Medulla oblongata (tissue), 1 donor: Measurements from ENCODE around the gene KDELR3.

Source experiments
- DNase-seq: peaks from one replicate; pipeline ENCODE4 v3.0.0-alpha.2; 2015; ENCODE audit errors: extremely low spot score

KDELR3 gene

GRCh38 chr22:38440747-38441350 lies 27.0 kb upstream of the KDELR3 start:
- DNase-seq = no peak

GRCh38 chr22:38441620-38442287 lies 26.1 kb upstream of the KDELR3 start:
- no peak for DNase-seq

GRCh38 chr22:38442967-38443627 lies 24.8 kb upstream of the KDELR3 start:
- DNase-seq = no peak

GRCh38 chr22:38443628-38444521 lies 24.0 kb upstream of the KDELR3 start:
- DNase-seq = no peak

GRCh38 chr22:38444783-38445182 lies 23.1 kb upstream of the KDELR3 start:
- DNase-seq = no peak

GRCh38 chr22:38446018-38446601 lies 21.8 kb upstream of the KDELR3 start:
- no peak for DNase-seq

- DNase-seq = no peak
Measured at GRCh38 chr22:38448945-38449745, 18.8 kb upstream of the KDELR3 start.

- DNase-seq = no peak
Measured at GRCh38 chr22:38449776-38450175, 18.1 kb upstream of the KDELR3 start.

- no peak for DNase-seq
Measured at GRCh38 chr22:38450234-38450797, 17.6 kb upstream of the KDELR3 start.

GRCh38 chr22:38451404-38451803 lies 16.5 kb upstream of the KDELR3 start:
- no peak for DNase-seq

GRCh38 chr22:38451864-38452263 lies 16.0 kb upstream of the KDELR3 start:
- no peak for DNase-seq

GRCh38 chr22:38452373-38453065 lies 15.4 kb upstream of the KDELR3 start:
- DNase-seq = no peak

- no peak for DNase-seq
Measured at GRCh38 chr22:38453066-38453672, 14.7 kb upstream of the KDELR3 start.

- no peak for DNase-seq
Measured at GRCh38 chr22:38453996-38454352, 13.9 kb upstream of the KDELR3 start.

- no peak for DNase-seq
Measured at GRCh38 chr22:38454353-38455075, 13.4 kb upstream of the KDELR3 start.

GRCh38 chr22:38455076-38455529 lies 12.8 kb upstream of the KDELR3 start, which contains the start of gene KCNJ4:
Gene KCNJ4 (minus strand): TSS chr22:38455199. CDS start chr22:38428132, 27,067 bp downstream.
- DNase-seq = no peak

GRCh38 chr22:38455530-38456271 lies 12.2 kb upstream of the KDELR3 start:
- DNase-seq = no peak

GRCh38 chr22:38456272-38456835 lies 11.5 kb upstream of the KDELR3 start:
- no peak for DNase-seq
